Endothelial cell of umbilical vein (primary cell): Measurements from ENCODE around the gene DHRS9. TPM values are rescaled to one million over a fixed set of nuclear protein-coding genes. Genes with fewer than 3 reads are reported as not detected.

Experiments used
- BruUV-seq: library from RNA; stranded (reverse); fragments of 400-500 nt; replicated peaks from 2 replicates; lab custom pipeline; 2021; lab: Mats Ljungman, UMichigan
- CTCF ChIA-PET: fragments of 300-600, 350-600 bp; sonication (Branson Sonifier 250); formaldehyde crosslinking; loops from one replicate; lab custom pipeline; 2021; ENCODE audit warnings: antibody characterized with exemption, inconsistent platforms; lab: Charles Lee
- POLR2A ChIA-PET: fragments of 300-600, 350-600 bp; sonication (Branson Sonifier 250); formaldehyde crosslinking; loops from one replicate; lab custom pipeline; 2021; ENCODE audit warnings: antibody characterized with exemption, inconsistent platforms; lab: Charles Lee
- DNase-seq: peaks from one replicate; pipeline ENCODE4 v3.0.0-alpha.2; 2011; ENCODE audit warnings: low read depth, low spot score
- FAIRE-seq: peaks from 2 replicates; lab custom pipeline; 2011; peaks lifted over from hg19 to GRCh38; lab: Jason Lieb, UNC
- H2AFZ ChIP-seq: 2 replicates; pipeline ENCODE4 v1.6.0; 2012; ENCODE audit warnings: low read depth, low read length, control low read depth, inconsistent platforms
- H3K27ac ChIP-seq: 2 replicates; pipeline ENCODE4 v1.5.1; 2011; ENCODE audit warnings: low read depth, mild to moderate bottlenecking, control low read depth, low read length, moderate library complexity; ENCODE audit not compliant: insufficient read depth
- H3K27me3 ChIP-seq, 2 experiments: 2 replicates each; pipeline versions ENCODE4 v1.6.0 to v1.6.1; 2011; ENCODE audit warnings: low read length in 2 of 2, mixed read lengths in 1 of 2; ENCODE audit not compliant: control insufficient read depth in 2 of 2, insufficient read depth in 2 of 2
- H3K36me3 ChIP-seq, 2 experiments: 2 replicates in 1 of 2; 3 replicates in 1 of 2; pipeline ENCODE4 v1.5.1; 2011; ENCODE audit warnings: low read length in 2 of 2, mild to moderate bottlenecking in 1 of 2, moderate library complexity in 1 of 2; ENCODE audit not compliant: control insufficient read depth in 2 of 2, insufficient read depth in 2 of 2; ENCODE audit errors: extremely low read depth in 1 of 2
- H3K4me1 ChIP-seq: 3 replicates; pipeline ENCODE4 v1.5.1; 2011; ENCODE audit warnings: mild to moderate bottlenecking, low read length; ENCODE audit not compliant: control insufficient read depth, insufficient read depth; ENCODE audit errors: extremely low read depth
- H3K4me2 ChIP-seq: 2 replicates; pipeline ENCODE4 v1.6.1; 2011; ENCODE audit warnings: low read length, control low read depth, mixed read lengths; ENCODE audit not compliant: insufficient read depth
- H3K4me3 ChIP-seq, 3 experiments: fragments of 200-600 bp in 1 of 3; sonication (generic), shearing (Covaris generic) in 1 of 3; replicated peaks in 1 of 3; 2 replicates each; pipeline ENCODE4 v1.5.1; 2011 to 2016; ENCODE audit warnings: control low read depth in 3 of 3, low read length in 3 of 3, mild to moderate bottlenecking in 2 of 3, inconsistent platforms in 1 of 3, low read depth in 1 of 3, moderate library complexity in 1 of 3; ENCODE audit not compliant: insufficient read depth in 1 of 3
- H3K79me2 ChIP-seq: 2 replicates; pipeline ENCODE4 v1.6.0; 2012; ENCODE audit warnings: low read length, inconsistent platforms; ENCODE audit not compliant: control insufficient read depth, insufficient read depth
- H3K9ac ChIP-seq: replicated peaks from 2 replicates; pipeline ENCODE3; 2011; ENCODE audit warnings: low read length, control low read depth; ENCODE audit not compliant: insufficient read depth; ENCODE audit errors: extremely low read depth
- H3K9me1 ChIP-seq: replicated peaks from 3 replicates; pipeline ENCODE4 v1.6.0; 2011; ENCODE audit warnings: mild to moderate bottlenecking, low read length; ENCODE audit not compliant: control insufficient read depth, insufficient read depth; ENCODE audit errors: extremely low read depth
- H3K9me3 ChIP-seq: replicated peaks from 2 replicates; pipeline ENCODE4 v1.5.1; 2012; ENCODE audit warnings: low read length, inconsistent platforms; ENCODE audit not compliant: control insufficient read depth, insufficient read depth
- H4K20me1 ChIP-seq: replicated peaks from 2 replicates; pipeline ENCODE3; 2011; ENCODE audit warnings: mild to moderate bottlenecking, low read length; ENCODE audit not compliant: control insufficient read depth, insufficient read depth; ENCODE audit errors: extremely low read depth
- FOS ChIP-seq: IDR thresholded peaks from 2 replicates; pipeline ENCODE4 v1.6.1; 2011; ENCODE audit warnings: mild to moderate bottlenecking, low read length, moderate library complexity, borderline replicate concordance; ENCODE audit not compliant: insufficient read depth
- GATA2 ChIP-seq: IDR thresholded peaks from 2 replicates; pipeline ENCODE4 v1.7.0; 2011; ENCODE audit warnings: low read depth, mild to moderate bottlenecking, moderate library complexity, mixed read lengths, low read length; ENCODE audit not compliant: insufficient read length, insufficient read depth
- JUN ChIP-seq: IDR thresholded peaks from 2 replicates; pipeline ENCODE4 v1.6.1; 2011; ENCODE audit warnings: borderline replicate concordance, low read depth; ENCODE audit not compliant: insufficient read length, insufficient read depth
- MYC ChIP-seq: IDR thresholded peaks from one replicate; pipeline ENCODE4 v1.6.1; 2011; ENCODE audit warnings: mild to moderate bottlenecking, low read depth, low read length
- POLR2A ChIP-seq: IDR thresholded peaks from 2 replicates; pipeline ENCODE4 v1.6.1; 2012; ENCODE audit warnings: low read depth, mild to moderate bottlenecking, control low read depth, low read length
- POLR2AphosphoS5 ChIP-seq: IDR thresholded peaks from 2 replicates; pipeline ENCODE4 v1.6.1; 2012; ENCODE audit warnings: low read depth, mild to moderate bottlenecking, control low read depth, low read length, moderate library complexity; ENCODE audit not compliant: insufficient read depth
- dilution Hi-C: fragments of 300-500 bp; cut with MboI; formaldehyde crosslinking; loops from one replicate; pipeline ENCODE4 v1.15.0; 2019; ENCODE audit warnings: low sequenced_read_pairs; ENCODE audit not compliant: extremely low pct_ligation_motif_present
- intact Hi-C: fragments of 100-400 bp; cut with micrococcal nuclease; formaldehyde crosslinking; loops from one replicate; pipeline ENCODE4 v1.10.0; 2022
- polyA plus RNA-seq, 4 experiments: library from polyadenylated mRNA; depleted of rRNA in 3 of 4; stranded (reverse) in 3 of 4; unstranded in 1 of 4; fragments of >200 nt; gene quantifications; 2 replicates each; pipeline versions ENCODE4 v1.2.1 to v1.2.3, GENCODE V29; 2011 to 2012; ENCODE audit warnings: missing spikeins in 1 of 4
- total RNA-seq: library from RNA; stranded (reverse); gene quantifications from 2 replicates; pipeline ENCODE4 v1.2.3, GENCODE V29; 2021
- TF ChIP-seq, protein P1 (sequence below), 2 donors: IDR thresholded peaks; 1 replicate in 1 of 2; 2 replicates in 1 of 2; pipeline ENCODE4 v1.5.1; 2011; ENCODE audit warnings: low read length in 2 of 2, mild to moderate bottlenecking in 2 of 2, moderate library complexity in 2 of 2, control low read depth in 1 of 2, inconsistent platforms in 1 of 2, low read depth in 1 of 2; ENCODE audit not compliant: insufficient read depth in 1 of 2; ENCODE audit errors: extremely low read depth in 1 of 2
- TF ChIP-seq, protein P2 (sequence below): IDR thresholded peaks from 2 replicates; pipeline ENCODE4 v1.6.1; 2011; ENCODE audit not compliant: insufficient read depth, insufficient read length

The DHRS9 gene
- total and polyA plus RNA-seq, 2 donors (not counting 3 experiments of a cell fraction or from before 2014, with no cell fraction given) = 0.40 TPM; not detected in 1

DNA sequence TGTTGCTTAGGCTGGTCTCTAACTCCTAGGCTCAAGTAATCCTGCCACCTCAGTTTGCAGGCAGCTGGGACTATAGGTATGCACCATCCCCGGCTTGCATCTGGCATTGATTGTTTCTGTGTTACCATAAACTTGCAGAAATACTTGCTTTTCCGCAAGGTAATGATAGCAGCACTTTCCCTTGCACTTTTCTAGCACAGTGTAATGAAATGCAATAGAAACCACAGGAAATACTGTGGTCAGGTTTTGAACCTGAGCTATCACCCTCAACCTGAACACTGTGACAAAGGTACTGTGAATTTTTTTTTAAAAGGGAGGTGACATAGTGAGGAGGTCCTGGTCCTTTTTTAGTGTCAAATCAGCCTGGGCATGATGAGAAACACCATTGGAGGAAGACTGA, 38.3 kb downstream of the DHRS9 start:
- no peak for DNase-seq
- H3K9ac ChIP-seq = no peak overlapping the region
- H3K4me1 ChIP-seq = peaks cover 11% of the 10 kb centered on the region
- no peaks in the 10 kb centered on the region for H3K9me1 ChIP-seq
- H4K20me1 ChIP-seq = no peaks in the 10 kb centered on the region
- CTCF ChIA-PET = interaction anchor here (1.6 to 9.0 kb wide), 4 partner anchors 24 to 169 kb away, joined by 5 to 217 read pairs (median 76); no protein-coding TSS in a partner anchor
- no peak overlapping the region for H3K4me2 ChIP-seq
- no peak for FAIRE-seq
- no peaks in the 10 kb centered on the region for H3K9me3 ChIP-seq
- intact Hi-C loops = loop anchor here (10.0 kb wide), 1 partner anchor 337 kb away; no protein-coding TSS in a partner anchor
- H3K27ac ChIP-seq = no peak overlapping the region
- dilution Hi-C loops = no loop called here
- H3K79me2 ChIP-seq = no peaks in the 10 kb centered on the region
- H2AFZ ChIP-seq = no peak overlapping the region
- H3K36me3 ChIP-seq = no peaks in the 10 kb centered on the region
- TF ChIP-seq JUN (no peak), GATA2 (no peak), POLR2AphosphoS5 (no peak), MYC (no peak), FOS (no peak), POLR2A (no peak)
- TF ChIP-seq, protein P1, sequence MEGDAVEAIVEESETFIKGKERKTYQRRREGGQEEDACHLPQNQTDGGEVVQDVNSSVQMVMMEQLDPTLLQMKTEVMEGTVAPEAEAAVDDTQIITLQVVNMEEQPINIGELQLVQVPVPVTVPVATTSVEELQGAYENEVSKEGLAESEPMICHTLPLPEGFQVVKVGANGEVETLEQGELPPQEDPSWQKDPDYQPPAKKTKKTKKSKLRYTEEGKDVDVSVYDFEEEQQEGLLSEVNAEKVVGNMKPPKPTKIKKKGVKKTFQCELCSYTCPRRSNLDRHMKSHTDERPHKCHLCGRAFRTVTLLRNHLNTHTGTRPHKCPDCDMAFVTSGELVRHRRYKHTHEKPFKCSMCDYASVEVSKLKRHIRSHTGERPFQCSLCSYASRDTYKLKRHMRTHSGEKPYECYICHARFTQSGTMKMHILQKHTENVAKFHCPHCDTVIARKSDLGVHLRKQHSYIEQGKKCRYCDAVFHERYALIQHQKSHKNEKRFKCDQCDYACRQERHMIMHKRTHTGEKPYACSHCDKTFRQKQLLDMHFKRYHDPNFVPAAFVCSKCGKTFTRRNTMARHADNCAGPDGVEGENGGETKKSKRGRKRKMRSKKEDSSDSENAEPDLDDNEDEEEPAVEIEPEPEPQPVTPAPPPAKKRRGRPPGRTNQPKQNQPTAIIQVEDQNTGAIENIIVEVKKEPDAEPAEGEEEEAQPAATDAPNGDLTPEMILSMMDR (IDR thresholded peaks at IDR 0.05; ENCODE audit: extremely low read depth in 1 of 2, insufficient read depth in 1 of 2, low read depth in 1 of 2, low read length in 2 of 2) = no peak
- TF ChIP-seq, protein P2, sequence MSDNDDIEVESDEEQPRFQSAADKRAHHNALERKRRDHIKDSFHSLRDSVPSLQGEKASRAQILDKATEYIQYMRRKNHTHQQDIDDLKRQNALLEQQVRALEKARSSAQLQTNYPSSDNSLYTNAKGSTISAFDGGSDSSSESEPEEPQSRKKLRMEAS = no peak
- H3K27me3 ChIP-seq = no peaks in the 10 kb centered on the region
- POLR2A ChIA-PET = no interaction called here
- H3K4me3 ChIP-seq = no peak overlapping the region
- BruUV-seq = no TSS peak
